DOHH2 (cell line): Measurements from ENCODE around the gene MAP3K10.

Experiments used
- CTCF ChIP-seq: fragments of 200-600 bp; sonication (generic); IDR thresholded peaks from one replicate; pipeline ENCODE4 v1.5.1; 2014; ENCODE audit warnings: antibody characterized with exemption, mild to moderate bottlenecking, low read depth, low read length; ENCODE audit not compliant: poor library complexity, severe bottlenecking
- EZH2phosphoT487 ChIP-seq: fragments of 200-600 bp; sonication (generic); IDR thresholded peaks from 2 replicates; pipeline ENCODE4 v1.6.1; 2017; ENCODE audit warnings: borderline replicate concordance, mild to moderate bottlenecking, antibody characterized with exemption, low read length, moderate library complexity, mixed read lengths

- TF ChIP-seq EZH2phosphoT487, result no peak
- no peak for TF ChIP-seq CTCF
These were observed 43.4 kb downstream of the MAP3K10 start for GRCh38 chr19:40234429-40235237.
